Stimulated activated CD4-positive, alpha-beta T cell treated with anti-CD3 and anti-CD28 coated beads, Interleukin-4, amount 100 ng/mL, for 24 hours (primary cell): ENCODE measurements around the gene TRAPPC1.

Experiments used
- DNase-seq: peaks from one replicate; pipeline ENCODE4 v3.0.0-alpha.2; 2020

TRAPPC1 gene

DNA sequence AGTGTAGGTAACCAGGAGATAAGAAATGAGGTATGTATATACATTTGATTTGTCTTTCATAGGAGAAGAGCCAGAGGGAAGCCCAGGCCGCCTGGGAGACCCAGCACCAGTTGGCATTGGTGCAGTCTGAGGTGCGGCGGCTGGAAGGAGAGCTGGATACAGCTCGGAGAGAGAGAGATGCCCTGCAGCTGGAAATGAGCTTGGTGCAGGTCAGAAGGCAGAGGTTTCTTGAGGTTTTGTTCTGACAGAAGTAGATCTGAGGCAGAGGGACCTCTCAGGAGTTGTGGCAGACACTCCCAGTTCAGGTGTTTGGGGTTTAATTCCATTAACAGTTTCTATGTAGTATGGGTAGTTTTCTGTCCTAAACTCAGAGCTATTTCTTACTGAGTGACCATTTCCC, 8.3 kb upstream of the TRAPPC1 start:
- DNase-seq: no peak

DNA sequence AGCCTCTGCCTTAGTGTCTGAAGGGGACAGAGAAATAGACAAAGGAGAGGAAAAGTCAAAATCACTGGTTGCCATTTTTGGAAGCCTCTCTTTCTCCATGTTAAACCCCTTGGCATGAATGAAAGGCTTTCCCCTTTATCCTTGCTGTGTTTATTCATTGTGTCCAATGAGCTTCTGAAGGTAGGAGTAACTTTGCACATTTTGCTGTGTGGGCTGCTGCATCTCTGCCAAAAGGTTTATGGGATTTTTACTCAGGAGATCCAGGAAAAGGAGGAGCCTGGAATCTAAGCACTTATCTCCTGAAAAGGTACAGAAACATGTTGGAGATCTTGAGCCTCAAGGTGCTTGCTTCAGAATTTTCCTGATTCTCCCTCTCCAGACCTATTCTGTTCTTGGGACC, 4.1 kb upstream of the TRAPPC1 start:
- DNase-seq: no peak

DNA sequence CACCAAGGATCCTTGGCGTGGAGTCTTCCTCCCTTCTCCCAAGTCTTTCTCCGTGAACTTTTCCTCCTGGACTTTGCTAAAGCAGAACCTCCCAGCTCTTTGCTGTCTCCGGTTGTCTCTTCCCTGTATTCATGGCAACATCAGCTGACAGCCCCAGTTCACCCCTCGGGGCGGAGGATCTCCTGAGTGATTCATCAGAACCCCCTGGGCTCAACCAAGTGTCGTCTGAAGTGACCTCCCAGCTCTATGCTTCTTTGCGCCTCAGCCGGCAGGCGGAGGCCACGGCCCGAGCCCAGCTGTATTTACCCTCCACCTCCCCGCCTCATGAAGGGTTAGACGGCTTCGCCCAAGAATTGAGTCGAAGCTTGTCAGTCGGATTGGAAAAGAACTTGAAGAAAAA, 1.2 kb upstream of the TRAPPC1 start:
- no peak for DNase-seq

DNA sequence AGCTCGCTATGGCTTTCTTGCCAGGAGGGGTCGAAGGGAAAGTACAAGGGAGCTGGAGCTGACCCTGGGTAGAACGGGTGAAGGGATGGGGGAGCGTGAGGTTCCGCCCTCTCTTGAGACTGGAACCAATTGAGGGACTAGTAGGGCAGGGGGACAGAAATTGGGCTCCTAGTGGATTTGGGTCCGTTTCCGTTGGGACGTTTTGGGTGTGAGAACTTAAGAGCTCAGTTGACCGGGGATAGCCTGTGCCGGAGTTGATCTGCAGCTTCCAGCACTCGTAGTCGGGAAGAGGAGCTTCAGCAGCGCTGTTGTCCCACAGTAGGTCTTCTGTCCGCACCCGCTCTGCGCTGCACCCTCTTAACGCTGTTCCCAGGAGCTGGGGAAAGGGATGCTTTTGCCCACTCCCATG, 741 bp upstream of the TRAPPC1 start:
- DNase-seq: peak; percentile 31

DNA sequence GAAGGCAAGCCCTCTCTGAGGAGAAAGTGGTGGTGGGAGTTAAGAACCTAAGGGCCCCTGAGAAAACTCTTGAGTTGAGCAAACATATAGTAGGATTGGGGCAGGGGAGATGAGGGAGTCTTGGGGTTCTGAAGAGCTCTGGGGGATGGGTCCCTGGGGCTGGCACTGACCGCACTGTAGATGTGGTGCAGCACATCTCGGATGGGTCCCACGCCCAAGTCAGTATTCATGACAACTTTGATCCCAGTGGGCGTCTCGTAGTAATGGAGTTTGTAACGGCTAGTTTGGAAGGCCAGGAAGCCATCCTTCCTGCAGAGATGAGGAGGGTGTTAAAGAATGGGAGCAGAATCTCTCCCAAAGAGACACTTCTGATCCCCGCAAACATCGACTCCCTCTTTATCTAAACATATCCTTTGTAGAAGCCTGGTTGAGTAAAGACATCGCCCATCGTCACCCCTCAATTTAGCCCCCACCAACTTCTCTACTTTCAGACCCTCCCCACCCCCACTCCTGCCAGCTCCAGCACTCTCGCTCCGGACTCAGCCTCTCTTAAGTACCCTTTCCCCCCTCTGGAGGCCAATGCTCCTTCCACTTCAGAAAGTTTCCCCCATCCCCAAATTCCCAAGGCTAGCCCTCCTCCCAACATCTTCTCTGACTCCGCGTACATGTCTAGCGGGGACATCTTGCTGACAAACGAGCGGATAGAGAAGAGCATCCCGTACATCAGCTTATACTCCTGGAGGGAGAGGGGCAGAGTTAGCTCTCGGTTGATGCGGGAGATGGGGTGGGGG, 710 bp downstream of the TRAPPC1 start:
- no peak for DNase-seq

DNA sequence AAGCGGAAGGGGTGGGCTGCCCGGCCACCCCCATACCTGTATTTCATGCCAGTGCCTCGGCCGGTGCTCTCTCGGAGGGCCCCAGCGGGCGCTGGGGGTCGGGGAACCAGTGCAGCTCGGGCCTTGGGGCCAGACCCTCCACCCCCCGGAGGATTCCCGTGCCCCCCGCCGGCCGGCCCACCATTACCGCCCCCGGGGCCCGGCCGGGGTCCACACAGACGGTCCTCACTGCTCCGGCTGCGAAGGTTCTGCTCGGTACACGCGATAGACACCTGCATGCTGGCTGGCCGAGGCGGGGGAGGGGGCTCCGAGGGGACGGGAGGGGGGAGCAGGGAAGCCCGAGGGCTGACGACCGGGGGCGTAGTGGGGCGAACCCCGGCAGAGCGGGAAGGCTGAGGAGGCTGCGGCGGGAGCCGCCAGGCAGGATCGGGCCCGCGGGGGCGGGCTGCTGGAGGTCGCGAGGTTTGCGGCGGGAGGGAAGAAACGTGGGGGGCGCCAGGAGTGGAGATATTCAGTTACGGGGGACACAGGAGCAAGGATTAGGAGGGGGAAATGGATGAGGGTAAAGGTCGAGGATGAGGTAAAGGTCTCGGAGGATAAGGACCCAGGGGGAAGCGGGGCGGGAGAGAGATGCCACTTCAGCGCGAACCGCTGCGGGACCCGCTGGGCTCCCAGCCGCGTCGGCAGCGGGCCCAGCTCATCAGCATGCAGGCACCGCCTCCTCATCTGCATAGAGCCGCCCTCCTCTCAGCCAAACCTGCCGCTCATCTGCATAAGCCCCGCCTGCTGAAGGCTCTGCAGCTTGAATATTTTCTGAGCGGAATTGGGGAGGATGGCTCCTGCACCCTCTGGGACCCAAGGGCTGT, 2.4 kb downstream of the TRAPPC1 start, which contains the start of gene KCNAB3:
Gene KCNAB3, minus strand, starts transcription at position 699 of the 866 bp plus-strand sequence. Its CDS starts 421 bp downstream, at position 278.
- DNase-seq: peak; percentile 56

DNA sequence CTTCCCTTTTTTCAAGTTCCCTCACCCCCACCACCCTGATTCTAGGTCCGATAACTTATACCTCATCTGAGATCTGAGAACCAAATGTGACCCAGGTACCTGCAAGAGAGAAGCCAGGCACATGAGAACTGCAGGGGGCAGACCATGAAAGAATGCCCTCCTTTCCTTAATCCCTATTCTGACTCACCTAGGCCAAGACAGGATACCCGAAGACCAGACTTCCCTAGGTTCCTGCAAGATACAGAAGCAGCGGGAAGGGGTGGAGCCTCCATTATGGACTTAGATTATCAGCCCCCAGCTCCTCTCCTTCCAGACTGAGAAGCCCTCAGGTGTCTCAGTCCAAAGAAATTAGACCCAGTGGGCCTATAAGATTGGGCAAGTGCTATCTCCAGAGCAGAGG, 4.2 kb downstream of the TRAPPC1 start:
- no peak for DNase-seq

DNA sequence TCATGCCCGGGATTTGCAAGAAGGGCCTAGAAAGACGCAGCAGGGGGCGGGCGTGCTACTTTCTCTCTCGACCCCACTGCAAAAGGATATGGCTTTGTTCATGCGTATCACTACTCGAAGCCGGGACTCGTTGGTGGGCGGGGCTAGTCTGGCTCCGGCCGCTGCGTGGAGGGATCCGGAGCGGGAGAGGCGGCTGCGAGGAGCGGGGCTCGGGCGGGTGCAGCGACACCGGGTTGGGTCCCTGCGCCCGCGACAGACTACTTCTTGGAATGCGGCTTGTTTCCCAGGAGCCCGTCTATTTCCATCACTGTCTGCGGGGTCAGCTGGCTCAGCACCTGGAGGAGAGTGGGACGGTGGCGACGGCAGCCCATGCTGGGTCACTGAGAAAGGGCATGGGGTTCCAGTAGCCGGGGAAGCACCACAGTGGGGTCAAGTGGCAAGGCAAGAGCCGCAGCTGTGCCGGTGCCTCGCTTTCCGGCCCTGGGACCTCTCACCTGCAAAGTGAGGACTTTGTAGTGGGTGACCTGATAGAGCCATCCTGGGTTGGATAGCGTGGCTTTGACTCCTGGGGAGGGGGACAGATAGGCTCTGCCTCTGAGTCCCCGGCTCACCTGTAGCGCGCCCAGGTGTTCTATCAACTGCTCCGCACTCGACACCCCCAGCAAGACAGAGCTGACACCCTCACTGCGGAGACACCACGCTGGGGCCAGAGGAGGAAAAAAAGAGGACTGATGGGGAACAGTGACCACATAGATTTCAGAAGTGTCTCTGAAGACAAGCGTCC, 8.7 kb downstream of the TRAPPC1 start:
- peak; percentile 85 for DNase-seq

DNA sequence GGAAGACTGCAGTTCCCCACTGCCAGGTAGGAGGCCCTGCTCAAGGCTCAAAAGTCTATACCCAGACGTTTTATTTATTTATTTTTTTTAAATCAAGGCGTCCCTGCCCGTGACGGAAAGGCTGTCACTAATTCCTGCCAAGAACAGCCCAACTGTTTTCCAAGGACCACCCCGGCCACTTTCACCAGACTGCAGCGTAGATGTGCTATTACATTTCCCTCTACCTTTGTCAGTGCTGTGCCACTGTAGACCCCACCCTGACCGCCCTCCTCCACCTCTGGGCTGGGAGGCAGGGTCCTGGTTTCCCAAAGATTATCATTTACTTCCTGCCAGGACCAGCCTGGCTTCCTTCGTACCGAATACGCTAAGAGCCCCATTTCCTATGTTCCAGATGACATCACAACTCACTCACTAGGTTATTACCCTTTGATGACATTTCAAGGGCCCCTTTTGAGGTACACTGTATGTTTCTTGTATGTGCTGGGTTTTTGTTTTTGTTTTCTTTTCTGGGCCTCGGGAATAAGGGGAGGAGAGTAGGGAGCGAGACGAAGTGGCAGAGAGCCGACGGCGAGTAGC, 9.4 kb downstream of the TRAPPC1 start:
- DNase-seq: no peak

DNA sequence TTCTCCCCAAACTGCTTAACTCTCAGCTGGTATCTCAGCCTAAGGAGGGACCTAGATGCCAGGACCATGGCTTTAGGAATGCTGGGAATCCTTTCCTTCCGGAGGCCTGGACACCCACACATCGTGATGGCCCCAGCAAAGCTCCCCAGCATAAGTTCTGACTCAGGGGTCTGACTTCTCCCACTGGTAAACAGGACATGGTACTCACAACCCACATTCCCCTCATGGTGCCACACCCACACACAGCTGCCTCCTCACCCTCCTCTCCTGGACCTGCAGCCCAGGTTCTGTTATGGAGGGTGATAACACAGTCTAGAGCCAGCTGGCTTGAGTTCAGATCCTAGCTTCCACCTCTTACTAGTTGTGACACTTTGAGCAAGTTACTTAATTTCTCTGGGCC, 14.9 kb downstream of the TRAPPC1 start:
- no peak for DNase-seq

DNA sequence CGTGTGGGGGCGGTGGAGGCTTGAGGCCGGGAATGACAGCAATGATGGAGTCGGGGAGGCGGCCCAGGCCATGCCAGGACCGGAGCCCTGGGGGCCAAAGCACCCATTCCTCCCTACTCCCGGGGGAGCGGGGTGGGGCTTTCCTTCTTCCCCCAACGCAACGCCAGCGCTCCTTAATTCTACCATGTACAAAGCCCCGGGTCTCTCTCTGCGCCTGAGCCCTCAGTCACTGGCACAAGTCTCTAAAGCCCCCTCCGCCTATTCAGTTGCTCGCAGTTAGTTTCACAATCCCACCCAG, 15.4 kb downstream of the TRAPPC1 start:
- no peak for DNase-seq

DNA sequence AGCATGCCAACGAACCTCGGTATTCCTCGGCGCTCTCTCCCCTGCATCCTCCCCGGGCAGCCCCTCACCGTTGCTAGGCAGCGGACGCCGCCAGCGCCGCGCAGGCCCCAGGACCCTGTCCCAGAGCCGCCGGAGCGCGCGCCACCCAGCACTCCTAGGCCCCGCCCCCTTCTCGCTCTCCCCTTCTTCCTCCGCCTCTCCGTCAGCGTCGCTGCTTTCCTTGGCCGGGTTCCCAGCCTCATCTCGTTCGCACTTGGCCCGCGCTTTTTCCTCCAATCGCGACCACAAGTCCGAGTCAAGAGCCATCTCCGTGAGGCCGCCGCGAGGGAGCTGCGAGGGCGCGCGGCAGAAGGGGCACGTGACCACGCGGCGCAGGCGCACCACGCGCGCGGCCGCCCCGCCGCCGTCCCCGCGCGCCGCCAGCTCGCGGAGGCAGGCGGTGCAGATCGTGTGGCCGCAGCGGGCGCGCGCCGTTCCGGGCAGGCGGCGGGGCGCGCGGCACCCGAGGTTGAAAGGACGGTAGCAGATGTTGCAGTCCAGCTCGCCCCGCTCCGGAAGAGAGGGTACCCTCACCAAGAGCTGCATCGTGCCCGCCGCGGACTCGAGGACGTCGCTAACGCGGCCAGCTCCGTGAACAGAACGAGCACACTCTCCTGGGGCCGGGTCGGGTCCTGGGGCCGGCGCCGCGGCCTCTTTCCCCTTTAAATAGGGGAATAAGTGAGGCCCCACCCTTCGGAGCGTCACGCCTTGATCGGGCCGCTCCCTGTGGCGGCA, 15.9 kb downstream of the TRAPPC1 start, which contains the start of gene RNF227:
Gene RNF227, minus strand, starts transcription at position 679 of the 774 bp plus-strand sequence. Its CDS starts 94 bp downstream, at position 585.
- DNase-seq: peak; percentile 89

DNA sequence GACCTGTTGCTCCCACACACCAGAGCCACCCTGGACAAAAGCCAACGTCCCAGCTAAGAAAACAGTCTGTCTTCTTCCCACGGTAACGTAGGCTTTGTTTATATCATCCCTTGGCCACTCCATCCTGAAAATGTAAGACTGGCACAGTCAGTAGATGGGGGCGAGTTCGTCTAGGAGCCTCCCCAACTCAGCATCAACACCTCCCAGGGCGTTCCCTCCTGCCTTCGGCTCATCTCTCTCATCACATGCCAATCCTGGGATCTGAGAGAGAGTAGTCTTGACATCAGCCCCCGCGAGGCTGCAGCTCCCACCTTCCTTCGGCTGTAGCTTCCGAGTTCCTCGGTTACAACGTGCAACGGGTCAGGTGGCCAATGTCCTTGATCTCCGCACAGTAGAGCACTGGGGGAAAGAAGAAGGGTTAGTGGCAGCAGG, 16.6 kb downstream of the TRAPPC1 start:
- no peak for DNase-seq

DNA sequence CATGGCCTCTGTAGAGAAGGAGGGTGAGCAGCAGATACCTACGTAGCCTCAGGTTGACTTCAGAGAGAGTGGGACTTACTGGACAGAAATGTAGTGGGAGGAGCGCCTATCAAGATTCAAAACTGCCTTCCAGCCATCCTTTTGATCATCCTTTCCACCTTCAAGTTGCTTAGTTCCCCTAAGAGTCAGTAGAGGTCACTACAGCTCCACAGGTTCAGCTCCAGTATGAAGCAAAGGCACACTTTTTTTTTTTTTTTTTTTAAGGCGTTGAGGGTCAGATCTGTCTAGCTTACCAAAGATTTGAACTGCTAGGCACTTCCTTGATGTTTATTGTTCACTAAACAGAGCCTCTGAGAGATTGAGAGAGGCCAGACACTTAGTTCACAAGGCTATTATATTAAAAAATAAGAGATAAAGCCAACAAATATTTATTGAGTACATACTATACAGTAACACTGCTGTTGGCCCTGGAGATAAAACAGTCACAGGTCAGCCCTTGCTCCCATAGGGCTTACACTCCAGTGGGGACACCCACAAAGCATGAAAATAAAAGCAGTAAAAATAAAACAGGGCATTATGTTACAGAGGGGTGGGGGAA, 18.7 kb downstream of the TRAPPC1 start:
- peak; percentile 62 for DNase-seq

DNA sequence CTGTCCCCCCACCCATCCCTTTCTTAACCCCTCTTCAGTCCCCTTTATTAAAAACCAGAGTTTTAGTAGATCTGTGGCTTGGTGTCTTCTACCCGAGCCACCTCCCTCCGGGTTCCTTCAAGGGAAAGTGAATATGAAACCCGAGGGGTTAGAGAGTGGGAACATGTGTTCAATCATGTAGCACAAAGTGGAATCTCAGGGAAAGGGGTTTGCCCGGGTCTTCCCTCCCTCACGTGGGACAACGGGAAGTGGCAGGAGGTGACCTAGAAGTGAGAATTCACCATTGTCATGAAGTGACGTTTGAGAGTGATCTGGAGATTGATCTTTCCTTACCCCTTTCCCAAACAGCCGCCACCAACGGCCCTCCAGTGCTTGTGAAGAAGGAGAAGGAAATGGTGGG, 20.6 kb downstream of the TRAPPC1 start:
- DNase-seq: no peak

DNA sequence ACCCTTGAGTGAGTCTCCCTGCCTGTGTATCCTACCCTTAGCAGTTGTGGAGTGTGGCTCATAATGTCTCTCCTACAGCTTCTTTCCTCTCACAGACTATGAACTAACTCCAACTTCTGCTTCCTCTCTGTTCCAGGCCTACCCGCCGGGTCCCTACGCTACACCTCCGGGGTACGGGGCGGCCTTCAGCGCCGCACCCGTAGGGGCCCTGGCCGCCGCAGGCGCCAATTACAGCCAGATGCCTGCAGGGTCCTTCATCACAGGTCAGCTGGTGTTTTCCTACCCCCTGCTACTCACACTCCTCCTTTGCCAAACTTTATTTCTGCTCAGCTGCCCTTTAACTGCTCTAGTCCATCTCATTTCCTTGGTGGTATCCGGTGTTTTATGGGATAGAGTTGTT, 21.0 kb downstream of the TRAPPC1 start:
- DNase-seq: no peak

DNA sequence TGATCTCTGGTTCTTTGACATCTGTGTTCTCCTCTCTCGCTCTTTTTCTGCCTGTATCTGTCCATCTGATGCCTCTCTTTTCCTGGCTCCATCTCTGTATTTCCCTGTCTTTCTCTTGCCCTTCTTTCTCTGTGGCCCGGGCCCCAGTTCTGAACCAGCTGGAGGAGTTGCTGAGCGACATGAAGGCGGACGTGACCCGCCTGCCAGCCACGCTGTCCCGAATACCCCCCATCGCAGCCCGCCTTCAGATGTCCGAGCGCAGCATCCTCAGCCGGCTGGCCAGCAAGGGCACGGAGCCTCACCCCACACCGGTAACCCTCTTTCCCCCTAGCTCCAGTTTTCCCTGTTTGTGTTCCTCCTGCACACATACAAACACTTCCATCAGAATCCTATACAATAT, 21.5 kb downstream of the TRAPPC1 start:
- DNase-seq: no peak

DNA sequence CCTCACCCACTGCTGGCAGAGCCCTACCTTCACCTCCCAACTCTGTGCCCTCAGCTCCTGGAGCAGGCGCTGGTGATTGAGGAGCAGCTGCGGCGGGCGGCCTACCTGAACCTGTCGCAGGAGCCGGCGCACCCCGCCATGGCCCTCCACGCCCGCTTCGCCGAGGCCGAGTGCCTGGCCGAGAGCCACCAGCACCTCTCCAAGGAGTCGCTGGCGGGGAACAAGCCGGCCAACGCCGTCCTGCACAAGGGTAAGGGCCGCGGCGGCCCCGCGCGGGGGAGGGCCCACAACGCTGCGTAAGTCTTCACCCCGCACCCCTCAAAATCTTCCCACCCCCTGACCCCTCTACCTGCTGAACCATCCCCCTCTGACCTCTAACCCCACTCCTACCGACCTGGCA, 22.7 kb downstream of the TRAPPC1 start:
- DNase-seq: no peak

DNA sequence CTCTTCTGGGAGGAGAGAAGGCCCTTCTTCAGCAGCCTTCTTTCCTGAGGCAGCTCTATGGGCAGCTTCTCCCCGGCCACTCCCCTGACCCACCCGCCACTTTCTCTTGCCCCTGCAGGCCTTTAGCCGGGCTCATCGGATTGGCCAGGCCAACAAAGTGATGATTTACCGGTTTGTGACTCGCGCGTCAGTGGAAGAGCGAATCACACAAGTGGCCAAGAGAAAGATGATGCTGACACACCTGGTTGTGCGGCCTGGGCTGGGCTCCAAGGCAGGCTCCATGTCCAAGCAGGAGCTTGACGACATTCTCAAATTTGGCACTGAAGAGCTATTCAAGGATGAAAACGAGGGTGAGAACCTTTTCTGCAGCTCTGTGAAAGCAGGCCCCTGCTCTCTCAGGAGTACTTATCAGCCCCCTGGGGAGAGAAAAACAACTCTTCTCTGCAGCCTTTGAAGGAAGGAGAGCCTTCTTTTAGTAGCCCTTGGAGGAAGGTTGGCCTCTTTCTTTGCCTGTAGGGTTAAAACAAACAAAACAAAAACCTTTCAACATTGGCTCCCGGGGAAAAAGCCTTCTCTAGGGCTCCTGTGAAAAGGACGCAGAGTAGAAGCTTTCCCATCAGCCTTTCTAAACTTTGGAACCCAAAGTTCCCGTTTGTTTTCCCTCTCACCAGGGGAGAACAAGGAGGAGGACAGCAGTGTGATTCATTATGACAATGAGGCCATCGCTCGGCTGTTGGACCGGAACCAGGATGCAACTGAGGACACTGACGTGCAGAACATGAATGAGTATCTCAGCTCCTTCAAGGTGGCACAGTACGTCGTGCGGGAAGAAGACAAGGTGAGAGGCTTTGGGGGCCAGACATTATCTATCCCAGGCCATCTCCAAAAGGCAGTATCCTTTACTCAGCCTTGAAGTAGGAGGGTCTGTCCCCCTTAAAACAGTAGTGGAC, 28.3 kb downstream of the TRAPPC1 start:
- no peak for DNase-seq

DNA sequence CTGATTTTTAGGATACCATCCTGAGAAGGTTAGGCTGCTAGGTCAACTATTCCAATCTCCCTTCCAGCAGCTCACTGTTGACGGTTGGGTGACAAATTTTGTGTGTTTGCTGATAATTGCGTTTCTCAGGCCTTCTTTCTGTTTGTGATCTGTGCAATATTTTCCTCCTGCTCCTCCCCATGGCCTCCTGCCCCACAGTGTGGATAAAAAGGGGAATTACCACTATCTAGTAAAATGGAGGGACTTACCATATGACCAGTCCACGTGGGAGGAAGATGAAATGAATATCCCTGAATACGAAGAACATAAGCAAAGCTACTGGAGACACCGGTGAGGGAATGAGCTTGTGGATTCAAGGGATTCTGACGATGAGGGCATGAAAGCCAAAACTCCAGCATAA, 34.0 kb downstream of the TRAPPC1 start:
- peak; percentile 25 for DNase-seq
